D721Med (cell line): Measurements from ENCODE around the gene RANGAP1.

Experiments
- DNase-seq: peaks from one replicate; pipeline ENCODE4 v3.0.0; 2011; ENCODE audit warnings: low spot score; ENCODE audit not compliant: insufficient read length
- FAIRE-seq: peaks from 2 replicates; lab custom pipeline; 2011; peaks lifted over from hg19 to GRCh38; lab: Jason Lieb, UNC
- CTCF ChIP-seq: IDR thresholded peaks from 2 replicates; pipeline ENCODE4 v1.5.1; 2012; ENCODE audit warnings: mild to moderate bottlenecking, control low read depth; ENCODE audit not compliant: insufficient read depth; ENCODE audit errors: missing control alignments

The RANGAP1 gene

GRCh38 chr22:41327124-41327523, 41.1 kb upstream of the RANGAP1 start:
- TF ChIP-seq CTCF = no peak
- FAIRE-seq (no peak), DNase-seq (no peak)

- DNase-seq = no peak
- no peak for TF ChIP-seq CTCF
- FAIRE-seq = no peak
These were observed 39.0 kb upstream of the RANGAP1 start for GRCh38 chr22:41324821-41325528.

- DNase-seq = no peak
- TF ChIP-seq CTCF = no peak
- FAIRE-seq = no peak
These were observed 34.6 kb upstream of the RANGAP1 start for GRCh38 chr22:41320416-41321240.

GRCh38 chr22:41315586-41315985, 29.6 kb upstream of the RANGAP1 start:
- FAIRE-seq (no peak), DNase-seq (no peak)
- TF ChIP-seq CTCF = no peak

GRCh38 chr22:41314821-41315220, 28.8 kb upstream of the RANGAP1 start:
- no peak for TF ChIP-seq CTCF
- DNase-seq (no peak), FAIRE-seq (no peak)

- TF ChIP-seq CTCF = no peak
- FAIRE-seq = no peak
- DNase-seq = no peak
These were observed 25.5 kb upstream of the RANGAP1 start for GRCh38 chr22:41311487-41311886.

GRCh38 chr22:41310336-41310735, 24.3 kb upstream of the RANGAP1 start:
- DNase-seq (no peak), FAIRE-seq (no peak)
- TF ChIP-seq CTCF = no peak
